HG03196 (cell line): Measurements from ENCODE around the gene DNA2.
"Not testable (repeated sequence)": the region's sequence is repeated elsewhere in the genome, so short reads cannot be mapped to it uniquely, and the experiment has no call there.

ENCODE experiments used
- ATAC-seq: cut with Tn5 transposase; IDR thresholded peaks from one replicate; pipeline ENCODE4 v1.9.1; 2021; ENCODE audit not compliant: unreplicated experiment

The DNA2 gene, protein sequence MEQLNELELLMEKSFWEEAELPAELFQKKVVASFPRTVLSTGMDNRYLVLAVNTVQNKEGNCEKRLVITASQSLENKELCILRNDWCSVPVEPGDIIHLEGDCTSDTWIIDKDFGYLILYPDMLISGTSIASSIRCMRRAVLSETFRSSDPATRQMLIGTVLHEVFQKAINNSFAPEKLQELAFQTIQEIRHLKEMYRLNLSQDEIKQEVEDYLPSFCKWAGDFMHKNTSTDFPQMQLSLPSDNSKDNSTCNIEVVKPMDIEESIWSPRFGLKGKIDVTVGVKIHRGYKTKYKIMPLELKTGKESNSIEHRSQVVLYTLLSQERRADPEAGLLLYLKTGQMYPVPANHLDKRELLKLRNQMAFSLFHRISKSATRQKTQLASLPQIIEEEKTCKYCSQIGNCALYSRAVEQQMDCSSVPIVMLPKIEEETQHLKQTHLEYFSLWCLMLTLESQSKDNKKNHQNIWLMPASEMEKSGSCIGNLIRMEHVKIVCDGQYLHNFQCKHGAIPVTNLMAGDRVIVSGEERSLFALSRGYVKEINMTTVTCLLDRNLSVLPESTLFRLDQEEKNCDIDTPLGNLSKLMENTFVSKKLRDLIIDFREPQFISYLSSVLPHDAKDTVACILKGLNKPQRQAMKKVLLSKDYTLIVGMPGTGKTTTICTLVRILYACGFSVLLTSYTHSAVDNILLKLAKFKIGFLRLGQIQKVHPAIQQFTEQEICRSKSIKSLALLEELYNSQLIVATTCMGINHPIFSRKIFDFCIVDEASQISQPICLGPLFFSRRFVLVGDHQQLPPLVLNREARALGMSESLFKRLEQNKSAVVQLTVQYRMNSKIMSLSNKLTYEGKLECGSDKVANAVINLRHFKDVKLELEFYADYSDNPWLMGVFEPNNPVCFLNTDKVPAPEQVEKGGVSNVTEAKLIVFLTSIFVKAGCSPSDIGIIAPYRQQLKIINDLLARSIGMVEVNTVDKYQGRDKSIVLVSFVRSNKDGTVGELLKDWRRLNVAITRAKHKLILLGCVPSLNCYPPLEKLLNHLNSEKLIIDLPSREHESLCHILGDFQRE

DNA sequence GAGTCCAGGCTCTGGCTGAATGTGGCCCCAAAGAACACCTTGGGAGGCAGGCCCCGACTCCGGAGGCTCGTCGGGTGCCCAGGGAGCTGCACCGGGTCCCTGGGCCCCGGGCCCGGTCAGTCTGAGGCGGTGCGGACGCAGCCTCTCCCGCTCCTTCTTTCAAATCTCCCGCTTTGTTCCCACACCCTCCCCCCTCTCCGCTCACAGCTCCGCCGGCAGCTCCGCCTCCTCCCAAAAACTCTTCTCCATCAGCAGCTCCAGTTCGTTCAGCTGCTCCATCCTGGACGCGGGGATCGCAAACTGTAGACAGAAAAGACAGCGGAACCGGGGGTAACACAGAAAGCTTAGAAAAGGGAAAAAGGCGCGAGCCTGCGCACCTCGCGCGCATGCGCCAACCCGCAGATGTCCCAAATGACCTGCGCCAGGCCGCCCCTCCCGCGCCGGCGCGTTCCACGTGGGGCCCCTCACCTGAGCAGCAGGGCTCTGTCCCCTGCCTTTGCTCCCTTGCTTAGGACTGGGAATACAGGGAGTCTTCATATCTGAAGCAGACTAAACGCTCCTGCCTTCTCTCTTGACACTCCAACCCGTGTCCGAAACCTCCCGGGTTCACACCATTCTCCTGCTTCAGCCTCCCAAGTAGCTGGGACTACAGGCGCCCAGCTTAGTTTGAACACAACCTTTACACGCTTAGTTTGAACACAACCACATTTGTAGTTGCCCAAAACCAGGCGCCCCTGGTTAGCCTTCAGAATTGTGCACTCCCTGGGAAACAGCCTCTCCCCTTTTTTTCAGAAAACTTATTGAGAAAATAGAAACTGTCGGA, at the start of gene DNA2:
DNA2 (minus strand) TSS at position 388 of the 823 bp plus-strand sequence; CDS start at position 279, 109 bp downstream.
- ATAC-seq: peak; percentile 70

DNA sequence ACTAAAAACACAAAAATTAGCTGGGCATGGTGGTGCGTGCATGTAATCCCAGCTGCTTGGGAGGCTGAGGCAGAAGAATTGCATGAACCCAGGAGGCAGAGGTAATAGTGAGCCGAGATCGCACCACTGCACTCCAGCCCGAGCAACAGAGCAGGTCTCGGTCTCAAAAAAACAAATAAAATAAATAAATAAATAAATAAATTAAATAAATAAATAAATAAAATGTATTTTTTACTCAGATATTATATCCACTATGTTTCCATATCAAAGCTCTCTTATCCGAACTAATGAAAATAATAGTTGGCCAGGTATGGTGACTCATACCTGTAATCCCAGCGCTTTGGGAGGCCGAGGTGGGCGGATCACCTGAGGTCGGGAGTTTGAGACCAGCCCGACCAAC, 46.8 kb upstream of the DNA2 start:
- not testable (repeated sequence) for ATAC-seq

DNA sequence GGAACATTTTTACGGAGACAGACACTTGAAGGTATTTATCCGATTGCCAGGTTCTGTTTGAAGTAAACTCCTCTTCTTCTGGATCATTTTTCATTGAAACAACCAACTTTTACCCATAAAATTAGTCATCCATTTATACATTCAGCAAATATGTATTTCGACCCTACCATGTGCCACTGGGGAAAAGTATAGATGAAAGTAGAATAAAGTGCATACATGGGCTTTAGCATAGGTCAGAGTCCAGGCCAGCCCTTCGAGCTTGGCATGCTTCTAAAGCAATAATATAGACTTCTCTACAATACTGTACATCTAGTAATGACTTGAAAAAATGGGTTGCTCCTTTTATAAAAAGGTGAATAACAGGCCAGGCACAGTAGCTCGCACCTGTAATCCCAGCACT, 45.4 kb upstream of the DNA2 start:
- ATAC-seq: no peak

DNA sequence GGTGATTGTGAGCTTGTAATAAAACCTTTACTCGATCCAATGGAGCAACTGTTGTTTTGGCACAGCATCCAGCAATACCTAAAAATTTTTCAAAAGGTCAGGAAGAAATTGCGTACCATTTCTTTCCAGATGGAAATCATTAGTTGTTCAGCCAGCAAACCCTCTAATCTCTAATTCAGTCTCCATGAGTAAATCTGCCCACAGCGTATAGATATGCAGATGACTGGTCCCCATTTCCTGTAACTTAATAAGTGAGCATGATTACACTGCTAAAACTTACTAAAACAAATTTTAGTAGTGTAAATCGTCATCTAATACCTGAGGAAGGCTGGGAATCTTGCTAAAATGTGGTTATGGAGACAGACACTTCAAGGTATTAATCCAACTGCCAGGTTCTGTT, 45.0 kb upstream of the DNA2 start:
- ATAC-seq: no peak

DNA sequence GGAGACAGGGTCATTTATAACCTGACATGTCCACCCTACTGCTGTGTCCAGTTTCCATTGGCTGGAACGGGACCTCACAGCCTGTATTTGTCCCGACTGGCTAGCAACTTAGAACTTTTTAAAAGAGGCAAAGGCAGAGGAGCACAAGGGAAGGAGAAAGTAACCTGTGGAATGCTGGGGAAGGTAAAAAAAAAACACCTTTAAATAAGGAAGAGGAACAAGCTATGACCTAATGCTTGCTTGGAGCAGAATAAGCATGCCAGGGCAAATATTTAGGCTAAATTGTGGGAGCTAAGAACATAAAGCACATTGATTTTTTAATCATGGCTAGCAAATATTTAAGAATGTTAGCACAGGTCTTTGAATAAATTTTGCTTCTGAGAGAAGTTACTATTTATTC, 44.4 kb upstream of the DNA2 start:
- ATAC-seq: not testable (repeated sequence)

DNA sequence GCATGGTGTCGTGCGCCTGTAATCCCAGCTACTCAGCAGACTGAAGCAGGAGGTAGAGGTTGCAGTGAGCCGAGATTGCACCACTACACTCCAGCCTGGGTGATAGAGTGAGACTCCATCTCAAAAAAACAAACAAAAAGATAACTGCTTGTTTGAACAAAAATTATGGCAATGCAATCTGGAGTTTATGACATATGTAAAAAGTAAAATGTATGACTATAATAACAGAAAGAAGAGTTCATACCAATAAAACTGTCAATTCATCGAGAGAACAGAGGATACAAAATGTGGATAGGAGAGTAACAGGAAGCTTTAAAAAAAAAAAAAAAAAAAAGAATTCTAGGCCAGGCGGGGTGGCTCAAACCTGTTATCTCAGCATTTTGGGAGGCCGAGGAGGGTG, 36.3 kb upstream of the DNA2 start:
- no peak for ATAC-seq

DNA sequence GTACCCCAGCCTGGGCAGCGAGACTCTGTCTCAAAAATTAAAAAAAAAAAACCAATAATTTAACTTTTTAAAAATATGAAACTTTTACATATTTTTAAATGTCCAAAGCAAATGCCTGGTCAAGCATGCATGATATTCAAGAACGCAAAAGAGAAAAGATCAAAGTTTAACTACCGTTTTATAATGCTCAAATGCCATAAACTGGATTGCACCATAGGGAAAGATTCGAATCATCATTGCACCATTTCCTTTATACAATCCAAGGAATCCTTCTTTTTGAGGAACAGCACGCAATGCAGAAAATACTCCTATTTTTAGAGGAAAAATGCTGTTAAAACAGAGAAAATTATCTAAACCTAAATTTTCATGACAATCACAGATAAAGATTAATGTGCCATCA, 34.6 kb upstream of the DNA2 start:
- ATAC-seq: no peak

DNA sequence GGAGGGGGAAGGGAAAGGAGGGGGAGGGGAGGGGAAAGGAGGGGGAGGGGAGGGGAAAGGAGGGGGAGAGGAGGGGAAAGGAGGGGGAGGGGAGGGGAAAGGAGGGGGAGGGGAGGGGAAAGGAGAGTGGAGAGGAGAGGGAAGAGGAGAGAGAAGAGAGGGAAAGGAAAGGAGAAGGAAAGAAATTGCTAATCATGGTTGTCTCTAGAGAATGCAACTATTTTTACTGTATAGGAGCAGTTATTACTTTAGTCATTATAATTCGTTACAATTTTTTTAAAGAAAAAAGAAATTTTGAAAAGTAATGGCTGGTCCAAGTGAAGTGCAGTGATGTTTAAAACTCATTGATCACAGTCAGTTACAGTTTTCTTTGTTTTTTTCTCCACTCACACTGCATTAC, 31.1 kb upstream of the DNA2 start:
- ATAC-seq: no peak

DNA sequence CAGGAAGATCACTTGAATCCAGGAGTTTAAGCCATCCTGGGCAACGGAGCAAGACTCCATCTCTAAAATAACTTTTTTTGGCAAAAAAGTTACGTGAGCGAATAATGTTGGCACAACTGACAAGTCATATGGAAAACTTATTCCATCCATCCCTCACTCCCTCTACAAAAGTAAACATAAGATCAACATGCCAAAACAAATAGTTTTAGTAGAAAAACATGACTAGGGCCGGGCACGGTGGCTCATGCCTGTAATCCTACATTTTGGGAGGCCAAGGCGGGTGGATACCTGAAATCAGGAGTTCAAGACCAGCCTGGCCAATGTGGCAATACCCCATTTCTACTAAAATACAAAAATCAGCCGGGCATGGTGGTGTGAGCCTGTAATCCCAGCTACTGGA, 29.9 kb upstream of the DNA2 start:
- ATAC-seq: no peak

DNA sequence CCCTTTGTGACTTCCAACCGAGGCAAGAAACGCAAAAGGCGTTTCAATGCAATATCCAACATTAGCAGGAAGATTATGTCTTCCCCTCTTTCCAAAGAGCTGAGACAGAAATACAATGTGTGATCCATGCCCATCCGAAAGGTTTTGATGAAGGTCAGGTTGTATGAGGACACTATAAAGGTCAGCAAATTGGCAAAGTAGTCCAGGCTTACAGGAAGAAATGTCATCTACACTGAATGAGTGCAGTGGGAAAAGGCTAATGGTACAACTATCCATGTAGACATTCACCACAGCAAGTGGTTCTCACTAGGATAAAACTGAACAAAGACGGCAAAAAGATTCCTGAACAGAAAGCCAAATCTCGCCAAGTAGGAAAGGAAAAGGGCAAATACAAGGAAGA, 27.8 kb upstream of the DNA2 start:
- no peak for ATAC-seq

DNA sequence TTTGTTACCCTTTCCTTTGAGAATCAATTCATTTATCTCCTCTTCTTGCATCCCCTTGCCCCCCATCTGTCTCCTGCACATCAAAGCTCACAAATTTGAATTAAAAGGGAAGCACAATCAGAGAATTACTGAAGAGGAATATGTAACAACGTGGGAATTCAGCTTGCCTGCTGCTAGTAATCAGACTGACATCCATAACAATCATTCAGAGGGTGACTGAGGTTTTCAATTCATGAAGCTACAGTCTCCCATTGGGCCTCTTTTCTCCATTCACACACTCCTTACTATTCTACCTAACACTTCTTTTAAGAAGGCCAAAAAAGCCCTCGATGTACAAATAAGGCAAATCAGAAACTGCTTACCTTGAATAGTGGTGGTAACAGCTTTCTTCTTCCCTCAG, 24.3 kb upstream of the DNA2 start:
- ATAC-seq: no peak

DNA sequence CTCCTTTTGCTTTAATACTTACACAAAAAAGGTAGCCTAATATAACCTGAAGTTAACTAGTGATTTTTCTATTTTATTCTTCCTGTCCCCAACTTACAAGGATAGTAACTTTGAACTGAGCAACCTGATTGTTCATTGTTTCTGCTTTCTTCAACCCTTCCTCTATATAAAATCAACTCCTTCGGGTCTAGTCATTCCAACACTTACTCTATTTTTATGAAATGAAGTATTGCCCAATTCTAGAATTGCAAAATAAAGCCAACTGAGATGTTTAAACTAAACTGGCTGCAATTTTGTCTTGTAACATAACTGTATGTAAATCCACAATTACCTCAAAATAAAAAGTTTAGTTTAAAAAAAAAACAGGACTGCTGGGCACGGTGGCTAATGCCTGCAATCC, 20.3 kb upstream of the DNA2 start:
- no peak for ATAC-seq

DNA sequence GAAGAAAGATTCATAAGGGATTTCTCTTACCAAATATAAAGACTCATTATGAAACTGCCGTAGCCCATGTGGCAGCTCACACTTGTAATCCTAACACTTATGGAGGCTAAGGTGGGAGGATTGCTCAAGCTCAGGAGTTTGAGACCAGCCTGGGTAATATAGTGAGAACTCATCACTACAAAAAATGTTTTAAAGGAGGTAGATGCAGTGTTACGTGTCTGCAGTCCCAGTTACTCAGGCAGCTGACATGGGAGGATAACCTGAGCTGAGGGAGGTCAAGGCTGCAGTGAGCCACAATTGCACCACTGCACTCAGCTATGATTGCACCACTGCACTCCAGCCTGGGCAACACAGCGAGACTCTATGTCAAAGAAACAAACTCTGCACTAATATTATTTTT, 18.1 kb upstream of the DNA2 start:
- ATAC-seq: no peak

DNA sequence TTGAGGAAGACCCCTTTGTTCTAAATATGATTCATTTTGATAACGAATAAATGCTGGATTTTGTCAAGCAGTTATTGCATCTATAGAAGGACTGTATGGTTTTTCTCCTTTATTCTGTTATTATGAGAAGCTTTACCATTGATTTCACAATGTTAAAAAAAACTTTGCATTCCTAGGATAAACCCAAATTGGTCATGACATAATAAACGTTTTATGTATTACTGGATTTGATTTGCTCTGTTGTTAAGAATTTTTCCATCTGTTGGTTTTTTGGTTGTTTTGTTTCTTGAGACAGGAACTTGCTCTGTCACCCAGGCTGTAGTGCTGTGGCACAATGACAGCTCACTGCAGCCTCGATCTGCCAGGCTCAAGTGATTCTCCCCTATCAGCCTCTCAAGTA, 2.2 kb upstream of the DNA2 start:
- no peak for ATAC-seq

DNA sequence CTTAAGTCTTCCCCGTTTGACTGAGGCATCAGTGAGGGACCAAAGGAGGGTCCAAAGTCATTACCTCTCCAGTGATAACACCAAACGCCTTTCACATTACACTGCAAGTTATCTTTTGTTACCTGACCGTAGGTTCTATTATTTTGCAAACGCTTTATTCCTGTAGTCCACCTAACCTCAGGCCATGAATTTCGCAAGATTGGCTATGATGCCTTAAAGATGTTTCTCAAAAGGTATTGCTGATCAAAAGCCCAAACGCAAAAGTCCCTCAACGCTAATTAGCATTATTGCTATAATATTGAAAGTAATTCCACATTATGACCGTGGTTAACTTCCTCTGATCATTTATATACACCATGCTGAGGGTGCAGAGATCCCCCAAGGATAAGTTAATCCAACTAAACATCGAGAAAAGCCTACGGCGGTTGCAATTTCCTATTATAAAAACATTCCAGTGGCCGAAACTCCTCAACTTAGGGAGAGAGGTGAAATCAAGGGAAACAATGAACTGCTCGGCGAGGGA, 649 bp downstream of the DNA2 start:
- ATAC-seq: no peak

DNA sequence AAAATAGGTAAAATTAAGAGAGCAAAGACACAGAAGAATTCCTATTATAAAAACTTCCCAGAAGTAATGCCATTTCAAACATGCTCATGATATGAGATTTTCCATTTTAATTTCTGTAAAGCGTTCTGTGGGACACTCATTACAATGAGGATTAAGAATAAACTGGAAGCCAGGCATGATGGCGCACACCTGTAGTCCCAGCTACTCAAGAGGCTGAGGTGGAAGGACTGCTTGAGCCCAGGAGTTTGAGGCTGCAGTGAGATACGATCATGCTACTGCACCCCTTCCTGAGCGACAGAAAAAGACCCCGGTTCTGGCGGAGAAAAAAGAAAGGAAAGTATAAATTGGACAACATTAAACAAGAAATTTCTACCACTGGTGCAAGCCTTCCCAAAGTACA, 1.5 kb downstream of the DNA2 start:
- ATAC-seq: no peak

DNA sequence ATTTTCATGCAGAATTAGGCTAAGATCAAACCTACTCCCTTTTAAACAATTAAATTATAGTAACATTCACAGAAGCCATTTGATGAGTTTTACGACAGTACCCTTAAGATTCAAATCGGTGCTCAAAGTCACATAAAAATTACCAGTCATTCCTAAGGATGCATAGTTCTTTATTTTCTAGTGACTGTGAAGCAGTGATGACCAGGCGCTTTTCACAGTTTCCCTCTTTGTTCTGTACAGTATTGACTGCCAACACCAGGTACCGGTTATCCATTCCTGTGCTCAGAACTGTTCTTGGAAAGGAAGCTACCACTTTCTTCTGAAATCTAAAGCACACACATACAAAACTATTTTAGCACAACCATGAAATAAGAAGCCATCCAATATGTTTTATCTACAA, 1.9 kb downstream of the DNA2 start:
- no peak for ATAC-seq

DNA sequence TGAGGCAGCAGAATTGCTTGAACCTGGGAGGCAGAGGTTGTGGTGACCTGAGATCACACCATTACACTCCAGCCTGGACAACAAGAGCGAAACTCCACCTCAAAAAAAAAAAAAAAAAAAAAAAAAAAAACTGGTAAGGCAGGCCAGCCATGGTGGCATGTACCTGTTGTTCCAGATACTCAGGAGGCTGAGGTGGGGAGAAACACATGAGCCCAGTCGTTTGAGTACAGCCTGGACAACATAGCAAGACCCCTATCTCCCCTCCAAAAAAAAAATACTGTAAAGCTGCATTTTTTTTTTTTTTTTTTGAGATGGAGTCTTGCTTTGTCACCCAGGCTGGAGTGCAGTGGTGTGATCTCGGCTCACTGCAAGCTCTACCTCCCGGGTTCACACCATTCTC, 7.0 kb downstream of the DNA2 start:
- not testable (repeated sequence) for ATAC-seq

DNA sequence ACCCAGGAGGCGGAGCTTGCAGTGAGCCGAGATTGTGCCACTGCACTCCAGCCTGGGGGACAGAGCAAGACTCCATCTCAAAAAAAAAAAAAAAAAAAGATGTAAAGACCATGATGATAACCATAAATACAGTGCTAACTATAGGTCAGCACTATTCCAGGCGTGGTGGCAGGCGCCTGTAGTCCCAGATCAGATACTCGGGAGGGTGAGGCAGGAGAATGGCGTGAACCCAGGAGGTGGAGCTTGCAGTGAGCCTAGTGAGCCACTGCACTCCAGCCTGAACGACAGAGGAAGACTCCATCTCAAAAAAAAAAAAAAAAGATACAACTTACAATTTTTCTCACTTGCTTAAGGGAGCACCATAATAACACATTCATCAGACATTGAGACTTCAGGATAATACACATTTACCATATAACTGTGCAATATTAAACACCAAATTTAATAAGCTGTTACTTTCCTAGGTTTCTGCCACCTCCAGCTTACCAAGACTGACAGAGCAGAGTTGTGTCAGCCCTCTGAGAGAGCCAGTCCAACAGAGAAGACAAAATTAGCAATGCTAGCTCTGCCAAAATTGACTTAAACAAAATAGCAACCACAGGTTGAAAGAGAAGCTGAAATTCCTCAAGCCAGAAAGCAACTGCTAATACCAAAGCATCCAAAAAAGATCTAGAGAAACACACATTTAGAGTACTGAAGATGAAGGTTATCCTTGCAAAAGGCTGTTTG, 8.2 kb downstream of the DNA2 start:
- no peak for ATAC-seq

DNA sequence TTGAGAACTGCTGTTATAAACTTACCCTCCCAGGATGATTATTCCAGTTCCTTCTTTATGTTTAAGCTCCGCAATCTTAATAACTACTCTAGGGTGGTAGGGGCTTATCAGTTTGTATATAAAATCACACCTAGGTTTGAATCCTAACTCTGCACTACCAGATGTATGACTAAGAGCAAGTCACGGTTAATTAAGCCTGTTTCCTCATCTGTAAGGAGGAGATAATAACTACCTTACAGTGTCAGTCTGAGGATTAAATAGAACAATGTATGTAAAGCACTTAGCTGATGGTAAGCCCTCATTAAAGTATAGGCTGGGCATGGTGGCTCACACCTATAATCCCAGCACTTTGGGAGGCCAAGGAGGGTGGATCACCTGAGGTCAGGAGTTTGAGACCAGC, 9.2 kb downstream of the DNA2 start:
- no peak for ATAC-seq
